ENCODE measurements around the gene SEC22A. TPM values are rescaled to one million over a fixed set of nuclear protein-coding genes. Genes with fewer than 3 reads are reported as not detected.
A peak's percentile ranks its signal among the peaks of the same experiment; 100 is the strongest.

Gene SEC22A
- polyA plus RNA-seq, 1 donor, result 16.5 TPM

DNA sequence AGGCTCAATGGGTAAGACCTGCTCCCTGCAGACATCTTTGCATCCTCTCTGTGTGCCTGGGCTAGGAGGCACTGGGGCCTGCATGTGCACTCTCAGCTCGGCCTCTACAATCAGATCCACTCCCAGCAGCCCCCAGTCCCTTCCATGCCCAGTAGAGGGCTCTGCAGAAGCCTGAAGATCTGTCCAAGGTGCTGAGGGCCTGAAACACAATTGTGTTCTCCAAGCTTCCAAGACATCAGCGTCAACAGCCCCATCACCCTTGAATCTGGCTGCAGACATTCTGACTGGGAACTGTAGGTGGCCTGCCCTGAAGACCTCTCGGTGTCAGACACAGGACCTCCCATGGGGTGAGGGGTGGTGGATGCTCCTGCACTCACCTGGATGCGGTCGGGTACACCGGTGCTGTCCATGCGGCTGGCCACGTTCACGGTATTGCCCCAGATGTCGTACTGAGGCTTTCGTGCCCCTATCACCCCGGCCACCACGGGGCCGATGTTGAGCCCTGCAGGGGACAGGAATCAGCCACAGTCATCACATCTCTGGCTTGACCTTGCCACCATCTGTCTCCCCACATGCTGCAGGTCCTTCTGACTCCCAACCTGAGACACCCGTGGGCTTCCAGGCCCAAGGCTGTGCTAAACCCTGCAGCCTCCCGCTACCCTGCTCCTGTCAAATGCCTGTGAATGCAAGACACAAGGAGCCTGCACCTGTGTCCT is 84.7 kb downstream of the SEC22A start:
- Histone ChIP-seq H3K27me3 (ENCODE audit: control insufficient read depth, insufficient read depth, low read length) (no peaks in the 10 kb centered on the region), H3K9me3 (ENCODE audit: control insufficient read depth, low read depth, low read length) (no peaks in the 10 kb centered on the region), H3K27ac (ENCODE audit: low read length) (no peak overlapping the region), H3K4me3 (ENCODE audit: low read length) (no peak overlapping the region), H3K4me1 (ENCODE audit: control insufficient read depth, insufficient read depth, low read length) (no peaks in the 10 kb centered on the region), H3K36me3 (ENCODE audit: control insufficient read depth, insufficient read depth, low read length) (peaks cover 38% of the 10 kb centered on the region)
- DNase-seq, result peak; percentile 22 to 34
- no CpG with 5 or more reads among the region's 16 CpGs for WGBS (ENCODE audit: insufficient coverage, low lambda C conversion rate)

- H3K27ac ChIP-seq (ENCODE audit: low read length), result no peak overlapping the region
- peaks cover 39% of the 10 kb centered on the region for H3K36me3 ChIP-seq (ENCODE audit: control insufficient read depth, insufficient read depth, low read length)
- H3K4me1 ChIP-seq (ENCODE audit: control insufficient read depth, insufficient read depth, low read length), result no peaks in the 10 kb centered on the region
- H3K9me3 ChIP-seq (ENCODE audit: control insufficient read depth, low read depth, low read length), result no peaks in the 10 kb centered on the region
- WGBS (ENCODE audit: insufficient coverage, low lambda C conversion rate), result 100% methylated on average over 2 of the region's 14 CpGs
- no peak for DNase-seq
- H3K4me3 ChIP-seq (ENCODE audit: low read length), result no peak overlapping the region
- no peaks in the 10 kb centered on the region for H3K27me3 ChIP-seq (ENCODE audit: control insufficient read depth, insufficient read depth, low read length)
Observed at GRCh38 chr3:123287051-123287961, 85.6 kb downstream of the SEC22A start.

GRCh38 chr3:123287962-123288302 is 86.2 kb downstream of the SEC22A start:
- no peak overlapping the region for H3K27ac ChIP-seq (ENCODE audit: low read length)
- no peaks in the 10 kb centered on the region for H3K9me3 ChIP-seq (ENCODE audit: control insufficient read depth, low read depth, low read length)
- H3K4me1 ChIP-seq (ENCODE audit: control insufficient read depth, insufficient read depth, low read length), result no peaks in the 10 kb centered on the region
- H3K27me3 ChIP-seq (ENCODE audit: control insufficient read depth, insufficient read depth, low read length), result no peaks in the 10 kb centered on the region
- DNase-seq, result no peak
- peaks cover 39% of the 10 kb centered on the region for H3K36me3 ChIP-seq (ENCODE audit: control insufficient read depth, insufficient read depth, low read length)
- H3K4me3 ChIP-seq (ENCODE audit: low read length), result no peak overlapping the region
- 100% methylated on average over 1 of the region's 6 CpGs for WGBS (ENCODE audit: insufficient coverage, low lambda C conversion rate)

DNA sequence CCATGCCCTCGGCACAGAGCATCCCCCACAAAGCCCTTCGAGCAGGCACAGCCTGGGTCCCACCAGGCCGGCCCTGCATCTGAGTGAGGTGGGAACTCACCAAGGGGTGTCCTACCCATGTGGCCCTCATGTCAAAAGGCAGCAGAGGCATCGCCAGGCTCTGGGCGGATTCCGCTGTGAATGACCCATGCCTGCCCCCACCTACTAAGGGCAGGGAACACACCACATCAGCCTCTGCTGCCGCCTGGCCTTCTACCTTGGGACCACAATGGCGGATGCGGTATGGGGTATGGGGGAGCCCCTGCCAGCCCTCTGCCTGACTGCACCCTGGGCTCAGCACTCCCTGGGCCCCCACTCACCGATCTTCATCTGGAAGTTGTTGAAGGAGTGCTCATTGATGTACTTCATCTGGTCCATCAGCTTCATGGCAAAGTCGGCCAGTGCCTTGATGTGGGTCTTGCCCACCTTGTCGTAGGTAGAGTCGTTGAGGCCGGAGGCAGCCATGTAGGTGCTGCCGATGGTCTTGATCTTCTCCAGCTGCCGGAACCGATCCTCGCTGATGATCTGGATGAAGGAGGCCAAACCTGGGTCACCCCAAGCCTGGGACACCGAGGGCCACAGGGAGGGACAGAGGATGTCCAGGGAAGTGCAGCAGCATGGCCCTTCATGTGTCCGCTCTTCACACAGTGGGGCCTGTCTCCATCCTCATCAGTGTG is 87.8 kb downstream of the SEC22A start:
- H3K36me3 ChIP-seq (ENCODE audit: control insufficient read depth, insufficient read depth, low read length), result peaks cover 35% of the 10 kb centered on the region
- DNase-seq, result no peak
- no peak overlapping the region for H3K27ac ChIP-seq (ENCODE audit: low read length)
- H3K4me1 ChIP-seq (ENCODE audit: control insufficient read depth, insufficient read depth, low read length), result no peaks in the 10 kb centered on the region
- no peaks in the 10 kb centered on the region for H3K27me3 ChIP-seq (ENCODE audit: control insufficient read depth, insufficient read depth, low read length)
- no peaks in the 10 kb centered on the region for H3K9me3 ChIP-seq (ENCODE audit: control insufficient read depth, low read depth, low read length)
- WGBS (ENCODE audit: insufficient coverage, low lambda C conversion rate), result no CpG with 5 or more reads among the region's 20 CpGs
- H3K4me3 ChIP-seq (ENCODE audit: low read length), result no peak overlapping the region

GRCh38 chr3:123290107-123290930 is 88.6 kb downstream of the SEC22A start:
- Histone ChIP-seq H3K9me3 (ENCODE audit: control insufficient read depth, low read depth, low read length) (no peaks in the 10 kb centered on the region), H3K4me3 (ENCODE audit: low read length) (no peak overlapping the region), H3K27ac (ENCODE audit: low read length) (no peak overlapping the region), H3K36me3 (ENCODE audit: control insufficient read depth, insufficient read depth, low read length) (peaks cover 30% of the 10 kb centered on the region), H3K27me3 (ENCODE audit: control insufficient read depth, insufficient read depth, low read length) (no peaks in the 10 kb centered on the region), H3K4me1 (ENCODE audit: control insufficient read depth, insufficient read depth, low read length) (no peaks in the 10 kb centered on the region)
- 100% methylated on average over 2 of the region's 13 CpGs for WGBS (ENCODE audit: insufficient coverage, low lambda C conversion rate)
- DNase-seq, result no peak

- Histone ChIP-seq H3K4me1 (ENCODE audit: control insufficient read depth, insufficient read depth, low read length) (no peaks in the 10 kb centered on the region), H3K27ac (ENCODE audit: low read length) (no peak overlapping the region), H3K36me3 (ENCODE audit: control insufficient read depth, insufficient read depth, low read length) (peaks cover 25% of the 10 kb centered on the region), H3K27me3 (ENCODE audit: control insufficient read depth, insufficient read depth, low read length) (no peaks in the 10 kb centered on the region), H3K4me3 (ENCODE audit: low read length) (no peak overlapping the region), H3K9me3 (ENCODE audit: control insufficient read depth, low read depth, low read length) (no peaks in the 10 kb centered on the region)
- no CpG with 5 or more reads among the region's 23 CpGs for WGBS (ENCODE audit: insufficient coverage, low lambda C conversion rate)
- DNase-seq, result no peak
Observed at GRCh38 chr3:123290962-123291361, 89.2 kb downstream of the SEC22A start.

- peaks cover 25% of the 10 kb centered on the region for H3K36me3 ChIP-seq (ENCODE audit: control insufficient read depth, insufficient read depth, low read length)
- no peak for DNase-seq
- no peaks in the 10 kb centered on the region for H3K27me3 ChIP-seq (ENCODE audit: control insufficient read depth, insufficient read depth, low read length)
- H3K9me3 ChIP-seq (ENCODE audit: control insufficient read depth, low read depth, low read length), result no peaks in the 10 kb centered on the region
- no peak overlapping the region for H3K27ac ChIP-seq (ENCODE audit: low read length)
- no peak overlapping the region for H3K4me3 ChIP-seq (ENCODE audit: low read length)
- WGBS (ENCODE audit: insufficient coverage, low lambda C conversion rate), result no CpG with 5 or more reads among the region's 7 CpGs
- no peaks in the 10 kb centered on the region for H3K4me1 ChIP-seq (ENCODE audit: control insufficient read depth, insufficient read depth, low read length)
Observed at GRCh38 chr3:123291404-123291803, 89.7 kb downstream of the SEC22A start.

DNA sequence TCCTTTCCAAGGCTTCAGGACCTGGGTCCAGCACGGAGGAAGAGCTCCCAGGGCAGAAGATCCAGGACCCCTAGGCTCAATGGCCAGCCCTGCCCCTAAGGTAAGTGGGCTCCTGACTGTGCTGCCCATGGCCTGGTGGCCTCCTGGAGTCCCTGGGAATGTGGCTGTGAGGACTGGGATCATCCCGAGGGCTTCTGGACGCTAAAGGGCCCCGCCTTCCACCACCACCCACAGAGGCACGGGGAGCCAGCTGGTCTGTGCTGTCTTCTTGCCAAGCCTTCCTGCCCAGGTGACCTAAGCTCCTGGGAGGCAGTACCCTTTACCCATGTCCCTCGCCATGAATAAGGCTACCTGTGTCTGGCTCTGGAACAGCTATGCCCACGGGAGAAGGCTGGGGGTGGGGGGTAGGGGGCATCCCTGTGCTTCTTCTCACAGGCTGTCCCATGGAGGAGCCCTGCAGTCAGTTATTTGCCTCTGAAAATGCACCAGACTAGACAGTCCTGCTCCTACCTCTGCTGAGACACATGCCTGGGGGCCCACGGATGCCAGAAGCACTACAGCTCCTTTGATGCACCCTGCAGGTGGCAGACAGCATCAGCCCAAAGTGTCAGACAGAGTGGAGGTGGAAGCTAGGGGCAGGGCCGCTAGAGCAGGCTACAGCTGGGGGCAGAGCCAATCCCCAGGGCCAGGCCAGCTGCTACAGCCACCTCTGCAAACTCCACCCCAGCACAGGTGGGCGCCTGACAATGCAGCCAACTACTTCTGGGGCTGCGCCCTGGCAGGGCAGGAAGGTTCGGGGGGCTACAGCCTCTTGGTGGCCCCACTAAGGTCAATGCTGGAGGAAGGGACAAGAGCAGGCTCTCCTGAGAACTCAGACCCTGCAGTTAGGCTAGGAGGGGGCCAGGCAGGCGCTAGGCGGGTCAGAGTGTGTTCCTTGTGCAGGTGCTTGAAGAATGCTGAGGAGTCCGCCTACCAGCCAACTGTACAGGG is 90.9 kb downstream of the SEC22A start:
- H3K27ac ChIP-seq (ENCODE audit: low read length), result no peak overlapping the region
- no peaks in the 10 kb centered on the region for H3K27me3 ChIP-seq (ENCODE audit: control insufficient read depth, insufficient read depth, low read length)
- no peak overlapping the region for H3K4me3 ChIP-seq (ENCODE audit: low read length)
- peaks cover 25% of the 10 kb centered on the region for H3K36me3 ChIP-seq (ENCODE audit: control insufficient read depth, insufficient read depth, low read length)
- H3K9me3 ChIP-seq (ENCODE audit: control insufficient read depth, low read depth, low read length), result no peaks in the 10 kb centered on the region
- no CpG with 5 or more reads among the region's 15 CpGs for WGBS (ENCODE audit: insufficient coverage, low lambda C conversion rate)
- H3K4me1 ChIP-seq (ENCODE audit: control insufficient read depth, insufficient read depth, low read length), result no peaks in the 10 kb centered on the region
- DNase-seq, result no peak

- Histone ChIP-seq H3K4me1 (ENCODE audit: control insufficient read depth, insufficient read depth, low read length) (no peaks in the 10 kb centered on the region), H3K4me3 (ENCODE audit: low read length) (no peak overlapping the region), H3K36me3 (ENCODE audit: control insufficient read depth, insufficient read depth, low read length) (peaks cover 25% of the 10 kb centered on the region), H3K27me3 (ENCODE audit: control insufficient read depth, insufficient read depth, low read length) (no peaks in the 10 kb centered on the region), H3K9me3 (ENCODE audit: control insufficient read depth, low read depth, low read length) (no peaks in the 10 kb centered on the region), H3K27ac (ENCODE audit: low read length) (no peak overlapping the region)
- no CpG with 5 or more reads among the region's 13 CpGs for WGBS (ENCODE audit: insufficient coverage, low lambda C conversion rate)
- no peak for DNase-seq
Observed at GRCh38 chr3:123294296-123294938, 92.7 kb downstream of the SEC22A start.

Measured in large intestine (tissue), 3 donors.